ENCODE data around the gene PLOD3.

The PLOD3 gene

DNA sequence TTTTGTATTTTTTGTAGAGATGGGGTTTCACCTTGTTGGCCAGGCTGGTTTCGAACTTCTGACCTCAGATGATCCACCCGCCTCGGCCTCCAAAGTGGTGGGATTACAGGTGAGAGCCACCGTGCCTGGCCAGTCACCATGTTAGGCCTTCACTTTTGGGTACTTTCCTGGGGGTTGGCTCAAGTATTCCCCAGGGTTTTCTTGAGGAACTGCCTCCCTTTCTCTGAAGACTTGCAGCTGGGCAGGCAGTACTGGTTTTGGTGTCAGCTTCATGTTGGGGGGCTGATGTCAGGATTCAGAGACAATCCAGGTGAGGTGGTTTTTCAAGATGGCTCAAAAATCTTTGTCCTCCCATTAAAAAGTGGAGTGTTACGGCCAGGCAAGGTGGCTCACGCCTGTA lies 8.3 kb upstream of the PLOD3 start (continued):
- TF ChIP-seq RARB (CRISPR knock-in tag; IDR thresholded peaks at IDR 0.05) (no peak), SNAI2 (CRISPR knock-in tag; IDR thresholded peaks at IDR 0.05) (no peak)

DNA sequence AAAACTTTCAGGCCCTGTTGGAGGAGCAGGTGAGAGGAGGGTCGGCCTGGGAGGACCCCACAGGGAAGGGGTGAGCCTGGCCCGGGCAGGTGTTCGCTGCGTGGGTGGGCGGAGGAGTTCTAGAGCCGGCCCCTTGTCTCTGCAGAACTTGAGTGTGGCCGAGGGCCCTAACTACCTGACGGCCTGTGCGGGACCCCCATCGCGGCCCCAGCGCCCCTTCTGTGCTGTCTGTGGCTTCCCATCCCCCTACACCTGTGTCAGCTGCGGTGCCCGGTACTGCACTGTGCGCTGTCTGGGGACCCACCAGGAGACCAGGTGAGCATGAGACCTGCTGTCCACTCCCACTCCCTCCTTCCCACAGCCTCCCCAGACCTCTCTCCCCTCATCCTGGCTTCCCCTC lies 6.1 kb upstream of the PLOD3 start:
- TF ChIP-seq ZNF565 (CRISPR knock-in tag; conservative IDR thresholded peaks at IDR 0.05; ENCODE audit: low read depth) = no peak
- ATAC-seq = no peak

GRCh38 chr7:101222275-101222830 lies 5.0 kb upstream of the PLOD3 start:
- ATAC-seq = no peak
- TF ChIP-seq PPARA (CRISPR knock-in tag; IDR thresholded peaks at IDR 0.05; ENCODE audit: borderline replicate concordance) (no peak), ZFP3 (CRISPR knock-in tag; IDR thresholded peaks at IDR 0.05) (no peak), ESRRG (CRISPR knock-in tag; IDR thresholded peaks at IDR 0.05) (no peak), TCF4 (CRISPR knock-in tag; IDR thresholded peaks at IDR 0.05; ENCODE audit: borderline replicate concordance) (no peak), POU6F1 (CRISPR knock-in tag; IDR thresholded peaks at IDR 0.05; ENCODE audit: borderline replicate concordance, low read depth) (no peak), BACH2 (CRISPR knock-in tag; IDR thresholded peaks at IDR 0.05; ENCODE audit: borderline replicate concordance) (no peak), CSDC2 (CRISPR knock-in tag; IDR thresholded peaks at IDR 0.05) (no peak), RARB (CRISPR knock-in tag; IDR thresholded peaks at IDR 0.05) (no peak), ZNF565 (CRISPR knock-in tag; conservative IDR thresholded peaks at IDR 0.05; ENCODE audit: low read depth) (no peak), ZNF70 (CRISPR knock-in tag; IDR thresholded peaks at IDR 0.05) (no peak), ZFP30 (CRISPR knock-in tag; IDR thresholded peaks at IDR 0.05) (no peak), TOX (CRISPR knock-in tag; IDR thresholded peaks at IDR 0.05; ENCODE audit: borderline replicate concordance) (no peak), ISL1 (CRISPR knock-in tag; IDR thresholded peaks at IDR 0.05) (no peak)
- TF ChIP-seq, protein P1, sequence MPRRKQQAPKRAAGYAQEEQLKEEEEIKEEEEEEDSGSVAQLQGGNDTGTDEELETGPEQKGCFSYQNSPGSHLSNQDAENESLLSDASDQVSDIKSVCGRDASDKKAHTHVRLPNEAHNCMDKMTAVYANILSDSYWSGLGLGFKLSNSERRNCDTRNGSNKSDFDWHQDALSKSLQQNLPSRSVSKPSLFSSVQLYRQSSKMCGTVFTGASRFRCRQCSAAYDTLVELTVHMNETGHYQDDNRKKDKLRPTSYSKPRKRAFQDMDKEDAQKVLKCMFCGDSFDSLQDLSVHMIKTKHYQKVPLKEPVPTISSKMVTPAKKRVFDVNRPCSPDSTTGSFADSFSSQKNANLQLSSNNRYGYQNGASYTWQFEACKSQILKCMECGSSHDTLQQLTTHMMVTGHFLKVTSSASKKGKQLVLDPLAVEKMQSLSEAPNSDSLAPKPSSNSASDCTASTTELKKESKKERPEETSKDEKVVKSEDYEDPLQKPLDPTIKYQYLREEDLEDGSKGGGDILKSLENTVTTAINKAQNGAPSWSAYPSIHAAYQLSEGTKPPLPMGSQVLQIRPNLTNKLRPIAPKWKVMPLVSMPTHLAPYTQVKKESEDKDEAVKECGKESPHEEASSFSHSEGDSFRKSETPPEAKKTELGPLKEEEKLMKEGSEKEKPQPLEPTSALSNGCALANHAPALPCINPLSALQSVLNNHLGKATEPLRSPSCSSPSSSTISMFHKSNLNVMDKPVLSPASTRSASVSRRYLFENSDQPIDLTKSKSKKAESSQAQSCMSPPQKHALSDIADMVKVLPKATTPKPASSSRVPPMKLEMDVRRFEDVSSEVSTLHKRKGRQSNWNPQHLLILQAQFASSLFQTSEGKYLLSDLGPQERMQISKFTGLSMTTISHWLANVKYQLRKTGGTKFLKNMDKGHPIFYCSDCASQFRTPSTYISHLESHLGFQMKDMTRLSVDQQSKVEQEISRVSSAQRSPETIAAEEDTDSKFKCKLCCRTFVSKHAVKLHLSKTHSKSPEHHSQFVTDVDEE (CRISPR knock-in tag; IDR thresholded peaks at IDR 0.05) = no peak
- TF ChIP-seq, protein P2, sequence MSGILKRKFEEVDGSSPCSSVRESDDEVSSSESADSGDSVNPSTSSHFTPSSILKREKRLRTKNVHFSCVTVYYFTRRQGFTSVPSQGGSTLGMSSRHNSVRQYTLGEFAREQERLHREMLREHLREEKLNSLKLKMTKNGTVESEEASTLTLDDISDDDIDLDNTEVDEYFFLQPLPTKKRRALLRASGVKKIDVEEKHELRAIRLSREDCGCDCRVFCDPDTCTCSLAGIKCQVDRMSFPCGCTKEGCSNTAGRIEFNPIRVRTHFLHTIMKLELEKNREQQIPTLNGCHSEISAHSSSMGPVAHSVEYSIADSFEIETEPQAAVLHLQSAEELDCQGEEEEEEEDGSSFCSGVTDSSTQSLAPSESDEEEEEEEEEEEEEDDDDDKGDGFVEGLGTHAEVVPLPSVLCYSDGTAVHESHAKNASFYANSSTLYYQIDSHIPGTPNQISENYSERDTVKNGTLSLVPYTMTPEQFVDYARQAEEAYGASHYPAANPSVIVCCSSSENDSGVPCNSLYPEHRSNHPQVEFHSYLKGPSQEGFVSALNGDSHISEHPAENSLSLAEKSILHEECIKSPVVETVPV (CRISPR knock-in tag; IDR thresholded peaks at IDR 0.05) = no peak
- TF ChIP-seq, protein P3, sequence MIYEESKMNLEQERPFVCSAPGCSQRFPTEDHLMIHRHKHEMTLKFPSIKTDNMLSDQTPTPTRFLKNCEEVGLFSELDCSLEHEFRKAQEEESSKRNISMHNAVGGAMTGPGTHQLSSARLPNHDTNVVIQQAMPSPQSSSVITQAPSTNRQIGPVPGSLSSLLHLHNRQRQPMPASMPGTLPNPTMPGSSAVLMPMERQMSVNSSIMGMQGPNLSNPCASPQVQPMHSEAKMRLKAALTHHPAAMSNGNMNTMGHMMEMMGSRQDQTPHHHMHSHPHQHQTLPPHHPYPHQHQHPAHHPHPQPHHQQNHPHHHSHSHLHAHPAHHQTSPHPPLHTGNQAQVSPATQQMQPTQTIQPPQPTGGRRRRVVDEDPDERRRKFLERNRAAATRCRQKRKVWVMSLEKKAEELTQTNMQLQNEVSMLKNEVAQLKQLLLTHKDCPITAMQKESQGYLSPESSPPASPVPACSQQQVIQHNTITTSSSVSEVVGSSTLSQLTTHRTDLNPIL (CRISPR knock-in tag; IDR thresholded peaks at IDR 0.05; ENCODE audit: low read depth) = no peak

DNA sequence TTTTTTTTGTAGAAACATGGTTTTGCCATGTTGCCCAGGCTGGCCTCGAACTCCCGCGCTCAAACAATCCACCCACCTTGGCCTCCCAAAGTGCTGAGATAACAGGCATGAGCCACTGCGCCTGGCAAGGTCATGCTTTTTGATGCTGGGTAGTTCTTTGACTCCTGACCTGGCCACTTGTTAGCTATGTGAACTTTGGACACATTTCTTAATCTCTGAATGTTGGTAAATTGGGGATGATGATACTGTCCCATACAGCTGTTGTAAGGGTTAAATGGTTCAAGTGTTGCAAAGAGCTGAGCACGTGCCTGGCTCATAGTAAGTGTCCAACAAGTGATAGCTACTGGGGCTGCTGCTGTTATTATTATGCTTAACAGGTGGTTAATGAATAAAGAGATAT lies 2.9 kb upstream of the PLOD3 start:
- no peak for ATAC-seq
- no peak for TF ChIP-seq BACH2 (CRISPR knock-in tag; IDR thresholded peaks at IDR 0.05; ENCODE audit: borderline replicate concordance)
- no peak for TF ChIP-seq ARNTL (CRISPR knock-in tag; IDR thresholded peaks at IDR 0.05; ENCODE audit: borderline replicate concordance, low read depth)
- TF ChIP-seq ZC3H10 (CRISPR knock-in tag; IDR thresholded peaks at IDR 0.05) = no peak
- no peak for TF ChIP-seq ZNF565 (CRISPR knock-in tag; conservative IDR thresholded peaks at IDR 0.05; ENCODE audit: low read depth)
- no peak for TF ChIP-seq CSDC2 (CRISPR knock-in tag; IDR thresholded peaks at IDR 0.05)
- TF ChIP-seq ESRRG (CRISPR knock-in tag; IDR thresholded peaks at IDR 0.05) = no peak
- no peak for TF ChIP-seq ZNF8 (CRISPR knock-in tag; IDR thresholded peaks at IDR 0.05)
- no peak for TF ChIP-seq POU6F1 (CRISPR knock-in tag; IDR thresholded peaks at IDR 0.05; ENCODE audit: borderline replicate concordance, low read depth)
- TF ChIP-seq, protein P1 (CRISPR knock-in tag; IDR thresholded peaks at IDR 0.05) = no peak
- no peak for TF ChIP-seq RARB (CRISPR knock-in tag; IDR thresholded peaks at IDR 0.05)
- TF ChIP-seq, protein P3 (CRISPR knock-in tag; IDR thresholded peaks at IDR 0.05; ENCODE audit: low read depth) = no peak
- TF ChIP-seq ZNF70 (CRISPR knock-in tag; IDR thresholded peaks at IDR 0.05) = no peak
- no peak for TF ChIP-seq PPARA (CRISPR knock-in tag; IDR thresholded peaks at IDR 0.05; ENCODE audit: borderline replicate concordance)
- TF ChIP-seq, protein P2 (CRISPR knock-in tag; IDR thresholded peaks at IDR 0.05) = no peak
